GM13976 (cell line): Measurements from ENCODE around the gene HAUS1.
"Not testable (repeated sequence)": the region's sequence is repeated elsewhere in the genome, so short reads cannot be mapped to it uniquely, and the experiment has no call there.

ENCODE experiments used
- DNase-seq: peaks from one replicate; pipeline ENCODE4 v3.0.0; 2012; ENCODE audit warnings: low spot score
- in situ Hi-C: fragments of 300-500 bp; cut with MboI; formaldehyde crosslinking; loops from one replicate; pipeline ENCODE4 v1.12.0; 2022; ENCODE audit warnings: low sequenced_read_pairs, mixed read lengths, inconsistent platforms; ENCODE audit not compliant: unreplicated experiment
- TF ChIP-seq, protein P1 (sequence below): IDR thresholded peaks from 2 replicates; pipeline ENCODE4 v1.5.1; 2012; ENCODE audit warnings: borderline replicate concordance, mild to moderate bottlenecking; ENCODE audit not compliant: insufficient read depth; ENCODE audit errors: extremely low read depth, missing control alignments, control extremely low read depth

The HAUS1 gene

DNA sequence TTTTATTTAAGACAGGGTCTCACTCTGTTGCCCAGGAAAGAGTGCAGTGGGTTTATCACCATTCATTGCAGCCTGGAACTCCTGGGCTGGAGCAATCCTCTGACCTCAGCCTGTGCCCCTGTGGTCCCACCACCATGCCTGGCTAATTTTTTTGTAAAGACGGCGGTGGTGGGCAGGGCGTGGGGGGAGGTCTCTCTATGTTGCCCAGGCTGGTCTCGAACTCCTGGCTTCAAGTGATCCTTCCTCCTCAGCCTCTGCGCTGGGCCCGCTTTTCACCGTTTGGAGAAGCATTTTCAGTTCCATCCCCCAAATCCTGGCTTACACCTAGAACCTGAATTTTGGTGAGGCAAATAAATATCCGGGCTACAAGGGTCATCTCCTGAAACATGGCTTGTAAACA lies 4.7 kb upstream of the HAUS1 start:
- in situ Hi-C loops, result no loop called here
- TF ChIP-seq, protein P1, sequence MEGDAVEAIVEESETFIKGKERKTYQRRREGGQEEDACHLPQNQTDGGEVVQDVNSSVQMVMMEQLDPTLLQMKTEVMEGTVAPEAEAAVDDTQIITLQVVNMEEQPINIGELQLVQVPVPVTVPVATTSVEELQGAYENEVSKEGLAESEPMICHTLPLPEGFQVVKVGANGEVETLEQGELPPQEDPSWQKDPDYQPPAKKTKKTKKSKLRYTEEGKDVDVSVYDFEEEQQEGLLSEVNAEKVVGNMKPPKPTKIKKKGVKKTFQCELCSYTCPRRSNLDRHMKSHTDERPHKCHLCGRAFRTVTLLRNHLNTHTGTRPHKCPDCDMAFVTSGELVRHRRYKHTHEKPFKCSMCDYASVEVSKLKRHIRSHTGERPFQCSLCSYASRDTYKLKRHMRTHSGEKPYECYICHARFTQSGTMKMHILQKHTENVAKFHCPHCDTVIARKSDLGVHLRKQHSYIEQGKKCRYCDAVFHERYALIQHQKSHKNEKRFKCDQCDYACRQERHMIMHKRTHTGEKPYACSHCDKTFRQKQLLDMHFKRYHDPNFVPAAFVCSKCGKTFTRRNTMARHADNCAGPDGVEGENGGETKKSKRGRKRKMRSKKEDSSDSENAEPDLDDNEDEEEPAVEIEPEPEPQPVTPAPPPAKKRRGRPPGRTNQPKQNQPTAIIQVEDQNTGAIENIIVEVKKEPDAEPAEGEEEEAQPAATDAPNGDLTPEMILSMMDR, result no peak
- no peak for DNase-seq

DNA sequence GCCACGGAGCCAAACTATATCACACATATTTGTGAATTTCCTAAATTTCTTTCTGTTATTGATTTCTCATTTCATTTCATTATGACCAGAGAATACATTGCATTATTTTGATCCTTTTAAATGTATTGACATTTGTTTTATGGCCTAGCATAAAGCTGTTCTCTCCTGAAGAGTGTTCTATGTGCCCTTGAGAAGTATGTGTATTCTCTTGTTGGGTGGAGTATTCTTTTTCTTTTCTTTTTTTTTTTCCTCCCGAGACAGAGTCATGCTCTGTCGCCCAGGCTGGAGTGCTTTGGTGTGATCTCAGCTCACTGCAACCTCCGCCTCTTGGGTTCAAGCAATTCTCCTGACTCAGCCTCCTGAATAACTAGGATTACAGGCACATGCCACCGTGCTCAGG lies 5.2 kb downstream of the HAUS1 start:
- in situ Hi-C loops, result no loop called here
- TF ChIP-seq, protein P1, result no peak
- DNase-seq, result no peak

DNA sequence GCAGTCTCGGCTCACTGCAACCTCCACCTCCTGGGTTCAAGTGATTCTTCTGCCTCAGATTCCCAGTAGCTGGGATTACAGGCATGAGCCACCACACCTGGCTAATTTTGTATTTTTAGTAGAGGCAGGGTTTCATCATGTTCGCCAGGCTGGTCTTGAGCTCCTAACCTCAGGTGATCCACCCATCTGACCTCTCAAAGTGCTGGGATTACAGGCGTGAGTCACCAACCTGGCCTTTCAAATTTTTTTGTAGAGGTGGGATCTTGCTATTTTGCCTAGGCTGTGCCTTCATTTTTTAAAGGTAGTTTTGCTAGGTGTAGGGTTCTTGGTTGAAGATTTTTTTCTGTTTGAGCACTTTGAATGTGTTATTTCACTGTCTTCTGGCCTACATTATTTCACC lies 6.2 kb downstream of the HAUS1 start:
- DNase-seq, result no peak
- TF ChIP-seq, protein P1, result no peak
- in situ Hi-C loops, result no loop called here

DNA sequence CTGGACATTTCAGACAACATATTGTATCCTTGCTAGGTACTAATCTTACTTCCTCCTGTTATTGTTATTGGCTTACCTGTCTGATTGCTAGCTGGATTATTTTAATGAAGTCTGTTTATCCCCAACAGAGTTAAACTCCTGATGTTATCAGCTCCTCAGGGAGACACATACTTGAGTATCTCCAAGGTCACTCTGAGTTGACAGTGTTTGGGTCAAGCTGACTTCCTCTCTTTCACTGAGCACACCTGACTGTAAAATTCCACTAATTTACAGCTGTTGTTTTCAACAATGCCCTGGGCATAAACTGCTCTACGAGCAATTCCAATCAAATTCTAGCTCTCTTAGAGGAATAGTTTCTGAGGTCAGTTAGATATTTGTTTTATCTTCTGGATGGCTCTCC lies 9.6 kb downstream of the HAUS1 start:
- in situ Hi-C loops, result no loop called here
- no peak for DNase-seq

DNA sequence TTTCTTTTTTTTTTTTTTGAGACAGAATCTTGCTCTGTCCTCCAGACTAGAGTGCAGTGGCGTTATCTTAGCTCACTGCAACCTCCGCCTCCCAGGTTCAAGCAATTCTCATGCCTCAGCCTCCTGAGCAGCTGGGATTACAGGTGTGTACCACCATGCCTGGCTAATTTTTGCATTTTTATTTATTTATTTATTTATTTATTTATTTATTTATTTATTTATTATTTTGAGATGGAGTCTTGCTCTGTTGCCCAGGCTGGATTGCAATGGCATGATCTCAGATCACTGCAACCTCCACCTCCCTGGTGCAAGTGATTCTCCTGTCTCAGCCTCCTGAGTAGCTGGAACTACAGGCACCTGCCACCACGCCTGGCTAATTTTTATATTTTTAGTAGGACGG lies 22.4 kb downstream of the HAUS1 start:
- in situ Hi-C loops, DNase-seq: not testable (repeated sequence)

More for the DNA sequence above, 9.6 kb downstream of the HAUS1 start:
- TF ChIP-seq, protein P1, result no peak

DNA sequence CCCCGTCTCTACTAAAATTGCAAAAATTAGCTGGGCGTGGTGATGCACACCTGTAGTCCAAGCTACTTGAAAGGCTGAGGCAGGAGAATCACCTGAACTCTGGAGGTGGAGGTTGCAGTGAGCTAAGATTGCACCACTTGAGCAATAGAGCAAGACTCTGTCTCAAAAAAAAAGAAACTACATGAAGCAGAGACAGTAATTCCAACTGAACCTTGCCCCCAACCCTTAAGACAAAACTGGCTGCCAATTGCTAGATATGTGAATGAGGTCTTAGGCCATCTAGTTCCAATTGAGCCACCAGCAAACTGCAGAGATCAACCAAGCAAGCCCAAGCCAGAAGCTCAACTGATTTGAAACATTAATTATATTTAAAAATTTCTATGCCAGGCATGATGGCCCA lies 25.9 kb downstream of the HAUS1 start:
- TF ChIP-seq, protein P1, result no peak
- in situ Hi-C loops, result no loop called here
- no peak for DNase-seq

DNA sequence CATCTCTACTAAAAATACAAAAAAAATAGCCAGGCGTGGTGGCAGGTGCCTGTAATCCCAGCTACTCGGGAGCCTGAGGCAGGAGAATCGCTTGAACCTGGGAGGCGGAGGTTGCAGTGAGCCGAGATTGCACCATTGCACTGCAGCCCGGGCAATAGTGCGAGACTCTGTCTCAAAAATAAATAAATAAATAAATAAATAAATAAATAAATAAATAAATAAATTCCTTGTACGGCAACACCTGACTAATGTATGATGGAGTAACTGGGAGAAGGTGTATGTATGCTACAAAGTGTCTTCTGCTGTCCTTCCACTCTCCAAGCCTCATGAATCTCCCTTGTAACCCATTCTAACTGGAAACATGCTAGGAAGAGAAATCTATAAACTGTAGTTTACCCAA lies 26.4 kb downstream of the HAUS1 start:
- in situ Hi-C loops, DNase-seq: not testable (repeated sequence)

DNA sequence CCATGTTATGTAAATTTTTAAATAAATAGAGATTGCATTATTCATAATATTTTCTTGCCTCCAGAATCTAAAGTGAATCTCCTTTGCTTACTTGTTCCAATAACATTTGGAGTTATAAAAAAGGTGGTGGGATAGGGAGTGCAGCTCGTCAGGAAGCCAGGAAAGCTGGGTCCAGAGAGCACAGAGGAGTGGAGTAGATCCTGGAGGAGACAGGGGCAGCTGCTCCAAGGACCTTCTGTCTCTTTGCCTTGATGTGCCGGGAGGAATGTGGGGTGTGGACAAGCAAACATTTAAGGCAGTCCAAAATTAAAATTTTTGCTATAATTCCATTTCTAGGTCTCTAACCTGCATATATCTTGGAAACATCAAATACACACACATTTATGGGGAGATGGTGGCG lies 29.3 kb downstream of the HAUS1 start:
- in situ Hi-C loops, result no loop called here
- TF ChIP-seq, protein P1, result no peak
- DNase-seq, result no peak
